Naive thymus-derived CD4-positive, alpha-beta T cell (primary cell): ENCODE measurements around the gene AK3. TPM values are rescaled to one million over a fixed set of nuclear protein-coding genes. Genes with fewer than 3 reads are reported as not detected.
A peak's percentile ranks its signal among the peaks of the same experiment; 100 is the strongest.

Source experiments
- ATAC-seq: fragments of 150-1000 bp; cut with Tn5 transposase; 2 replicates; pipeline ENCODE4 v1.10.0; 2021; ENCODE audit warnings: mild to moderate bottlenecking, moderate library complexity
- CTCF ChIA-PET: fragments of 350-600 bp; sonication (Branson Sonifier 250); formaldehyde crosslinking; loops from one replicate; lab custom pipeline; 2021; ENCODE audit warnings: antibody characterized with exemption; lab: Charles Lee
- POLR2A ChIA-PET: fragments of 350-600 bp; sonication (Branson Sonifier 250); formaldehyde crosslinking; loops from one replicate; lab custom pipeline; 2021; ENCODE audit warnings: antibody characterized with exemption, inconsistent platforms; lab: Charles Lee
- DNase-seq, 9 donors: peaks; one replicate each; pipeline versions ENCODE4 v3.0.0 to v3.0.0-alpha.2; 2020 to 2022; ENCODE audit warnings: mixed read lengths in 1 of 9
- H3K27ac ChIP-seq: one replicate; pipeline ENCODE4 v1.7.0; 2013; ENCODE audit warnings: mild to moderate bottlenecking, low read depth, low read length, moderate library complexity
- H3K27me3 ChIP-seq, 2 donors: one replicate each; pipeline ENCODE4 v1.7.0; 2013; ENCODE audit warnings: low read length in 2 of 2, mild to moderate bottlenecking in 2 of 2, moderate library complexity in 2 of 2; ENCODE audit not compliant: control insufficient read depth in 2 of 2, insufficient read depth in 2 of 2
- H3K36me3 ChIP-seq, 3 experiments: 1 replicate in 2 of 3; 2 replicates in 1 of 3; pipeline ENCODE4 v1.7.0; 2013; ENCODE audit warnings: low read length in 3 of 3, mild to moderate bottlenecking in 3 of 3, moderate library complexity in 1 of 3; ENCODE audit not compliant: insufficient read depth in 3 of 3, control insufficient read depth in 2 of 3
- H3K4me1 ChIP-seq, 2 donors: one replicate each; pipeline ENCODE4 v1.7.0; 2013; ENCODE audit warnings: low read length in 2 of 2, mild to moderate bottlenecking in 2 of 2, moderate library complexity in 1 of 2; ENCODE audit not compliant: control insufficient read depth in 2 of 2, insufficient read depth in 2 of 2
- H3K4me3 ChIP-seq: 2 replicates; pipeline ENCODE4 v1.7.0; 2013; ENCODE audit warnings: mild to moderate bottlenecking, low read length
- H3K9me3 ChIP-seq, 3 experiments: 1 replicate in 2 of 3; 2 replicates in 1 of 3; pipeline ENCODE4 v1.7.0; 2013; ENCODE audit warnings: low read length in 3 of 3; ENCODE audit not compliant: control insufficient read depth in 2 of 3
- H3K27ac Mint-ChIP-seq, 9 donors: one replicate each; pipeline ENCODE4 v1.8.0; 2020 to 2022; ENCODE audit warnings: mixed read lengths in 9 of 9, mild to moderate bottlenecking in 8 of 9, moderate library complexity in 5 of 9, inconsistent platforms in 2 of 9
- H3K27me3 Mint-ChIP-seq, 5 donors: one replicate each; pipeline ENCODE4 v1.8.0; 2021 to 2022; ENCODE audit warnings: mixed read lengths in 5 of 5, mild to moderate bottlenecking in 1 of 5
- H3K36me3 Mint-ChIP-seq, 5 donors: one replicate each; pipeline ENCODE4 v1.8.0; 2020 to 2022; ENCODE audit warnings: mixed read lengths in 5 of 5, mild to moderate bottlenecking in 3 of 5, inconsistent platforms in 1 of 5
- H3K4me1 Mint-ChIP-seq, 7 donors: one replicate each; pipeline ENCODE4 v1.8.0; 2020 to 2022; ENCODE audit warnings: mixed read lengths in 7 of 7, mild to moderate bottlenecking in 3 of 7, inconsistent platforms in 1 of 7
- H3K4me3 Mint-ChIP-seq, 10 donors: one replicate each; pipeline ENCODE4 v1.8.0; 2020 to 2022; ENCODE audit warnings: mild to moderate bottlenecking in 10 of 10, mixed read lengths in 10 of 10, moderate library complexity in 6 of 10, inconsistent platforms in 2 of 10
- H3K9me3 Mint-ChIP-seq, 11 donors: one replicate each; pipeline ENCODE4 v1.8.0; 2020 to 2022; ENCODE audit warnings: mixed read lengths in 11 of 11, mild to moderate bottlenecking in 4 of 11, inconsistent platforms in 1 of 11, moderate library complexity in 1 of 11
- intact Hi-C, 2 donors: fragments of 100-400 bp; cut with micrococcal nuclease; formaldehyde crosslinking; loops; one replicate each; pipeline ENCODE4 v1.15.1; 2023
- polyA plus RNA-seq, 2 donors: library from polyadenylated mRNA; unstranded; fragments of 300-500 nt; fragmentation: Illumina TruSeq; gene quantifications; one replicate each; pipeline ENCODE4 v1.2.3, GENCODE V29; 2021
- total RNA-seq, 6 experiments: library from RNA in 5 of 6; stranded (reverse) in 5 of 6; gene quantifications; 1 replicate in 5 of 6; 2 replicates in 1 of 6; pipeline ENCODE4 v1.2.3 and lab custom pipeline; 2021 to 2026

AK3 gene
- total and polyA plus RNA-seq, 7 experiments from 2014 or later = 18.0 to 34.8 (median 27.1) TPM

DNA sequence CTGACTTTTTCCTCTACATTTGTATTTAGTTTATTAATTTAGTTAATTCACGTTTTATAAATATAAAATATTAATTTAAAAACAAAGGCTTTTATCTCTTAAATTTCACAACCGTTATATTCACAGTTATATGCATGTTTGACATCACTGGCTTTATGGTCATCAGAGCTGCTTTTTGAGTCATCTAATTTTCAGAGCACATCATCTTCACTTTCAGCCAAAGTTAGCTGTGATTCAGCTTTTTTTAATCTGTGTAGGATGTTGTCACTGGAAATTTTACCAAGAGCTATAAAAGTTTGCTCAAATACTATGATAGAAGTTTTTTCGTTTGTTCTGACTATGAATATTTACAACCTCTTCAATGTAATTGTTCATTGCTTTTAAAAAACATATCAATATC lies 49.2 kb downstream of the AK3 start:
- peaks cover 0 to 44% (median 14%) of the 10 kb centered on the region in 5 donors for H3K36me3 Mint-ChIP-seq
- POLR2A ChIA-PET = interaction anchor here (0.7 to 2.1 kb wide), 3 partner anchors 10 to 15 kb away, joined by 3 to 7 read pairs (median 5); partner anchors contain the start of gene CDC37L1
- no peak overlapping the region for H3K4me3 Mint-ChIP-seq
- H3K9me3 ChIP-seq = no peaks in the 10 kb centered on the region
- peaks cover 5 to 21% (median 5%) of the 10 kb centered on the region in 3 experiments for H3K36me3 ChIP-seq
- H3K4me1 ChIP-seq = peaks cover 0 to 3% of the 10 kb centered on the region in 2 donors
- ATAC-seq = no peak
- H3K9me3 Mint-ChIP-seq = no peaks in the 10 kb centered on the region
- intact Hi-C loops = no loop called here
- DNase-seq = no peak
- peaks cover 7 to 59% (median 46%) of the 10 kb centered on the region in 7 donors for H3K4me1 Mint-ChIP-seq
- H3K27ac Mint-ChIP-seq = peak overlapping the region in 1 of 9 donors; percentile 73
- H3K27me3 Mint-ChIP-seq = no peaks in the 10 kb centered on the region
- no peak overlapping the region for H3K4me3 ChIP-seq
- CTCF ChIA-PET = no interaction called here
- no peak overlapping the region for H3K27ac ChIP-seq
- no peaks in the 10 kb centered on the region for H3K27me3 ChIP-seq

DNA sequence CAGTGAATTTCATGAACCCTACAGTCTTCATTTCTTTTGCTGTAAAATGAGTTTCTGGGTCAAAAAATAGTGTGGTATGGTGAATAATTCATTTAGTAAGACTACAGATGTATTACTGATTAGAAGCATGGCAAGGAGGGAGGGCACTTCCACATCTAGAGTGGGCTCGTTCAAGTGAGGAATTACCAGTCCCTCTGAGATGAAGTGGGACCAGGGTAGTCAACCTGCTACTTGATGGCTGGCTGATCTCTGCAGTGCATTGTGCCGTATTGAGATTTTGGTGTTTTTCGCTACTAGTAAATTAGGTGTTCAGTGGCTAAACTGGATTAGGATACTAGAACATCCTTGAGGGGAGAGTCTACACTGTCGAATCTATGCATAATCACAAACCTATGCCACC lies 50.9 kb downstream of the AK3 start:
- peaks cover 3 to 4% of the 10 kb centered on the region in 2 donors for H3K4me1 ChIP-seq
- H3K9me3 ChIP-seq = no peaks in the 10 kb centered on the region
- CTCF ChIA-PET = no interaction called here
- DNase-seq = no peak
- no peak for ATAC-seq
- Mint-ChIP-seq H3K4me3 (no peak overlapping the region), H3K4me1 (peaks cover 14 to 69% (median 53%) of the 10 kb centered on the region in 7 donors), H3K27me3 (no peaks in the 10 kb centered on the region), H3K36me3 (peaks cover 0 to 57% (median 22%) of the 10 kb centered on the region in 5 donors), H3K27ac (peak overlapping the region in 6 of 9 donors; percentile 26 to 84 (median 47)), H3K9me3 (no peaks in the 10 kb centered on the region)
- H3K27me3 ChIP-seq = no peaks in the 10 kb centered on the region
- H3K4me3 ChIP-seq = no peak overlapping the region
- POLR2A ChIA-PET = interaction anchor here (0.7 kb wide), 1 partner anchor 26 kb away, joined by 3 read pairs; no protein-coding TSS in a partner anchor
- intact Hi-C loops = no loop called here
- H3K27ac ChIP-seq = no peak overlapping the region
- H3K36me3 ChIP-seq = peaks cover 5 to 25% (median 11%) of the 10 kb centered on the region in 3 experiments

DNA sequence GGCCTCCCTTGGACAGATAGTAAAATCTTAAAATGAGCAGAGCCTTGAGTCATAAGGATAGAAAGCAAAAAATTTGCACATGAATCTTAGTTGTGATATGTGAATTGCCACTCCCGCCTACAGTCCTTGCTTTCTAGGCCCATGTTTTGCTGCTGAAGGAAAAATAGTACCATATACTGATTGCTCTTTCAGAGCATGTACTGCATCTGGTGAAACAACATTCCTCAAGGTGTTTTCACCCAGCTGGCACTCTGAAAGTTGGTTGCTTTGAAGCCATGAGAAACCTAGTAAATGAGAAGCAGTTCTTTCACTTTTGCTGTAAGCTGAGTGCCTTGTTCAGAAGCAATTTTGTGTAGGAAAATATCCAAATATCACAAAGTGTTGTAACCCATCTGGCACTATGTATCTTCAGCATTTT lies 51.3 kb downstream of the AK3 start:
- peaks cover 18 to 74% (median 55%) of the 10 kb centered on the region in 7 donors for H3K4me1 Mint-ChIP-seq

DNA sequence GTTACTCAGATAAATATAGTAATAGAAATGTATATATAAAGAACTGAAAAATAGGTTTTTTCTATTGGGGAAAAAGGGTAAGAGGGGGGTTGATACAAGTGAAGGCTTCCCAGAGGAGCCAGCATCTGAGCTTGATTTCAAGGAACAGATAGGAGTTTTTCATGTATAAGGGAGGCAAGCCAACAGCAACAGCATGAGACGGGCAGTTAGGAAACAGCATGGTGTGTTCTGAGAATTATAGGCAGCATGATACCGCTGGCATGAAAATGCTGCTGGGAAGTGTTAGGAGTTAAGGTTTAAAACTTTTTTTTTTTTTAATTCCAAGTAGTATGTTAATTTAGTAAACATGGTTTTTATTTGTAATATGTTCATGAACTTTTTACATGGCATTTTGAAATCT lies 52.0 kb downstream of the AK3 start:
- no peak overlapping the region for H3K4me3 ChIP-seq
- Mint-ChIP-seq H3K4me1 (peaks cover 18 to 77% (median 61%) of the 10 kb centered on the region in 7 donors), H3K27ac (peak overlapping the region in 4 of 9 donors; percentile 52 to 88 (median 68)), H3K9me3 (no peaks in the 10 kb centered on the region), H3K36me3 (peaks cover 5 to 54% (median 26%) of the 10 kb centered on the region in 5 donors), H3K27me3 (no peaks in the 10 kb centered on the region), H3K4me3 (peak overlapping the region in 2 of 10 donors; percentile 16 to 36)
- POLR2A ChIA-PET = interaction anchor here (1.0 to 1.8 kb wide), 2 partner anchors 10 to 23 kb away, joined by 3 to 10 read pairs; partner anchors contain the start of genes CDC37L1 and SPATA6L
- intact Hi-C loops = loop anchor here in 1 of 2 donors (1.0 to 2.0 kb wide), 2 partner anchors 9 to 16 kb away; no protein-coding TSS in a partner anchor
- H3K27ac ChIP-seq = no peak overlapping the region
- DNase-seq (no peak), ATAC-seq (no peak)
- CTCF ChIA-PET = no interaction called here
- no peaks in the 10 kb centered on the region for H3K9me3 ChIP-seq
- H3K4me1 ChIP-seq = peaks cover 3 to 4% of the 10 kb centered on the region in 2 donors
- H3K27me3 ChIP-seq = no peaks in the 10 kb centered on the region
- H3K36me3 ChIP-seq = peaks cover 4 to 24% (median 11%) of the 10 kb centered on the region in 3 experiments

More for the DNA sequence above, 51.3 kb downstream of the AK3 start:
- DNase-seq = no peak
- Histone ChIP-seq H3K4me3 (no peak overlapping the region), H3K36me3 (peaks cover 5 to 27% (median 11%) of the 10 kb centered on the region in 3 experiments), H3K27me3 (no peaks in the 10 kb centered on the region), H3K9me3 (no peaks in the 10 kb centered on the region), H3K4me1 (peaks cover 3 to 4% of the 10 kb centered on the region in 2 donors), H3K27ac (no peak overlapping the region)
- Mint-ChIP-seq H3K36me3 (peaks cover 4 to 57% (median 26%) of the 10 kb centered on the region in 5 donors), H3K27ac (peak overlapping the region in 7 of 9 donors; percentile 9 to 84 (median 61)), H3K9me3 (no peaks in the 10 kb centered on the region), H3K27me3 (no peaks in the 10 kb centered on the region), H3K4me3 (no peak overlapping the region)
- POLR2A ChIA-PET = interaction anchor here (0.7 kb wide), 1 partner anchor 26 kb away, joined by 3 read pairs; no protein-coding TSS in a partner anchor
- CTCF ChIA-PET = no interaction called here
- no peak for ATAC-seq
- intact Hi-C loops = loop anchor here in 1 of 2 donors (1.0 to 2.0 kb wide), 2 partner anchors 9 to 15 kb away; no protein-coding TSS in a partner anchor

DNA sequence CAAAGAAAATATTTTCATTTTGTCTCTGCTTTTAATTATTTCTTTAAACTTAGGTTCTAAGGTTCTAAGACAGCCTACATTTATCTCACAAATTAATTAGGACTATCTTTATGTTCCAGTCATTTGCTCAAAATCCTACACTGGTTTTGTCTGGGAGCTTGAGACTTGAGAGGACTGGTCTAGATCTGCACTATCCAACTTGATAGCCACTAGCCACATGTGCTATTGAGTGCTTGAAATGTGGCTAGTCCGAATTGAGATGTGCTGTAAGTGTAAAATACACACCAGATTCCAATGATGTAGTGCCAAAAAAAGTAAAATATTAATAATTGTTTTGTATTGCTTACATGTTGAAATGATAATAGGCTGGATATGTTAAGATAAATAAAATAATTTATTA lies 54.4 kb downstream of the AK3 start:
- intact Hi-C loops = no loop called here
- Mint-ChIP-seq H3K4me1 (peaks cover 21 to 72% (median 64%) of the 10 kb centered on the region in 7 donors), H3K9me3 (no peaks in the 10 kb centered on the region), H3K36me3 (peaks cover 5 to 48% (median 19%) of the 10 kb centered on the region in 5 donors), H3K27me3 (no peaks in the 10 kb centered on the region), H3K27ac (no peak overlapping the region), H3K4me3 (peak overlapping the region in 1 of 10 donors; percentile 28)
- Histone ChIP-seq H3K36me3 (peaks cover 0 to 22% (median 11%) of the 10 kb centered on the region in 3 experiments), H3K4me1 (peaks cover 3 to 4% of the 10 kb centered on the region in 2 donors), H3K9me3 (no peaks in the 10 kb centered on the region), H3K4me3 (no peak overlapping the region), H3K27ac (no peak overlapping the region), H3K27me3 (no peaks in the 10 kb centered on the region)
- ChIA-PET CTCF (no interaction called here), POLR2A (interaction anchor here (0.8 kb wide), 1 partner anchor 21 kb away, joined by 4 read pairs; the partner anchor contains the start of gene SPATA6L)
- DNase-seq (no peak), ATAC-seq (no peak)

DNA sequence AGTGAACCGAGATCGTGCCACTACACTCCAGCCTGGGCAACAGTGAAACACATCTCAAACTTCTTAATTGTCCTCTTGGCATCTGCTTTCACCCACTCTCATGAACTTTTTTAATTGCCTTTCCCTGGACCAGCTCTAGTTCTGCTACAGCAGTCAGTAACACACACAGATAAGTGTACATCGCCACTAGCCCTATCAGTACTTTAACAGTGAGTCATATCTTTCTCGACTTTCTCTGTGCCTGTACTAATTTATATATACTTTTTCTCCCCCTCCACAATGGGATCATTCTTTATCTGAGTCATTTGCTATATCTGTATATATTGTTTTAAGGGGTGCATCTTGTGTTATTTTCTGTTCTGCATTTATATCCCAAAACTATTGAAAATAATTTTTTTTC lies 54.9 kb downstream of the AK3 start:
- no peaks in the 10 kb centered on the region for H3K27me3 ChIP-seq
- H3K9me3 Mint-ChIP-seq = no peaks in the 10 kb centered on the region
- no peak for DNase-seq
- H3K4me1 Mint-ChIP-seq = peaks cover 16 to 67% (median 59%) of the 10 kb centered on the region in 7 donors
- peak overlapping the region in 4 of 9 donors; percentile 17 to 42 (median 34) for H3K27ac Mint-ChIP-seq
- H3K36me3 Mint-ChIP-seq = peaks cover 5 to 43% (median 19%) of the 10 kb centered on the region in 5 donors
- no peaks in the 10 kb centered on the region for H3K27me3 Mint-ChIP-seq
- H3K4me3 ChIP-seq = no peak overlapping the region
- no peaks in the 10 kb centered on the region for H3K9me3 ChIP-seq
- POLR2A ChIA-PET = interaction anchor here (0.8 kb wide), 1 partner anchor 20 kb away, joined by 4 read pairs; the partner anchor contains the start of gene SPATA6L
- H3K4me3 Mint-ChIP-seq = peak overlapping the region in 3 of 10 donors; percentile 5 to 28 (median 19)
- ATAC-seq = no peak
- peaks cover 7 to 8% of the 10 kb centered on the region in 2 donors for H3K4me1 ChIP-seq
- intact Hi-C loops = no loop called here
- H3K36me3 ChIP-seq = peaks cover 0 to 18% (median 11%) of the 10 kb centered on the region in 3 experiments
- no peak overlapping the region for H3K27ac ChIP-seq
- CTCF ChIA-PET = no interaction called here
